LHCN-M2 (cell line): ENCODE measurements around the gene TERT. TPM values are rescaled to one million over a fixed set of nuclear protein-coding genes. Genes with fewer than 3 reads are reported as not detected.
"Not testable (repeated sequence)": the region's sequence is repeated elsewhere in the genome, so short reads cannot be mapped to it uniquely, and the experiment has no call there.

Experiments
- DNase-seq: peaks from one replicate; pipeline ENCODE4 v3.0.0-alpha.2; 2012; ENCODE audit warnings: low read depth
- total RNA-seq: library from RNA; depleted of rRNA; stranded (reverse); fragments of >200 nt; gene quantifications from 2 replicates; pipeline ENCODE4 v1.2.3, GENCODE V29; 2014

TERT gene
- total RNA-seq, 1 experiment from 2014 or later: 173 TPM

- DNase-seq: peak; percentile 38
These were observed 16.0 kb downstream of the TERT start for GRCh38 chr5:1278656-1279442.

GRCh38 chr5:1278216-1278615 lies 16.7 kb downstream of the TERT start:
- DNase-seq: no peak

DNA sequence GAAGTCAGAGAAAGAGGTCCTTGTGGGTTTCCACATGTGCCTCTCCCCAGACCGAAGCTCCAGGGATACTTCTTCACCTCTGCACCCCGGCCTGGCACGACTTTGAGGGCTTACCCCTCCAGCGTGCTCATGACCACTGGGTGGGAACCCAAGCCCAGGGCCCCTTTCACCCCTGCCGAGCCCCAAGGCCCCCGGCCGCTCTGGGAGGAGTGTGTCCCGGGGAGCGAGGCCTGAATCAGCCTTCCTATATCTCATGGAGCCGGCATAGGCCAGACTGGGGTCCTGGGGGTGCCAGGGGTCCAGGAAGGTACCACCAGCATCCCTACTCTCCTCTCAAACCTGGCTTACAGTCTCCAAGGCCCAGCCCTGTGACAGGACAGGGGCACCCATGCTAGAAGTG lies 17.1 kb downstream of the TERT start:
- no peak for DNase-seq

- DNase-seq: no peak
These were observed 17.5 kb downstream of the TERT start for GRCh38 chr5:1277331-1277730.

DNA sequence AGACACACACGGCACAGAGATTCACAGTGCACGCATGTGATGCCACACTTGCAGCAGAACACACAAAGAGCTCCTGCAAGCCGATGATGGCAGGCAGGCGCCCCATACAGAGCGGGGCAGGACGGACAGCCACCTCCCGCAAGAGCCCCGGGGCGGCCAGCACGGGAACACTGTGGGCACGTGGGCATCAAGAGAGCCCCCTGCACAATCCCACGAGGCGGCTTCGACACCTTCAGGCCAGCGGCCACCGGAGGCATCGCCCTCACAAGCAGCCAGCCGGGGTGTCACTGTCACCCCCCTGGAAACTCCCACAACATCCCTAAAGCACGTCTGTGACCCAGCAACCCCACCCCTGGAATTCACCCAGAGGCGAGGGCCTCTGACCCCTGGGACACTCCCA lies 17.9 kb downstream of the TERT start:
- no peak for DNase-seq

- DNase-seq: not testable (repeated sequence)
These were observed 19.2 kb downstream of the TERT start for GRCh38 chr5:1275397-1276391.

DNA sequence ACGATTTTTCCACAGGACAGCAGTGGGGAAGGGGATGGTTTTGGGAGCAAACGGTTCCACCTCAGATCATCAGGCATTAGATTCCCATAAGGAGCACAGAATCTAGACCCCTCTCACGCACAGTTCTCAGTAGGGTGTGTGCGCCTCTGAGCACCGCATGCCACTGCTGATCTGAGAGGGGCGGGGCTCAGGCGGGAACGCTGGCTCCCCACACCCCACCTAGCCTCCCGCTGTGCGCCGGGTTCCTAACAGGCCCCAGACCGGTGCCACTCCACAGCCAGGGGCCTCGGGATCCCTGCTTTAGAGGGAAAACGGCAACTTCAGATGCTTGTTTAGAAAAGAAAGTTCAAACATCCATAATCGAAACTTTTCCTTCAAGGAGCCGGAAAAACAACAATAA lies 20.4 kb downstream of the TERT start:
- no peak for DNase-seq

DNA sequence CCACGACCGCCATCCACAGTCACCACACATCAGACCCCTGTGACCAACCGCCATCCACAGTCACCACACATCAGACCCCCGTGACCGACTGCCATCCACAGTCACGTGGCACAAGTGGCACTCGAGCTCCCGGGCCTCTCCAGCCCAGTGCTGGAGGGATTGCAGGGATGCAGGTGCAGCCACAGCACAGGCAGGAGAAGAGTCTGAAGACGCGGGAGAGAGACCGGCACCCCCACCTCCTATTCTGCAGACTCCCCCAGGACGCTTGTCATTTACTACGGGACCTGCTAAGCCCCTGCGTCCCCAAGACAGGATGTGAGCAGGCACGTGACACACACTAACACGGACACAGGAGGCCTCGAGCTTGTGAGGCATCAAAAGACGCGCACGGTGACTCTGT lies 21.1 kb downstream of the TERT start:
- no peak for DNase-seq

- DNase-seq: peak; percentile 29
These were observed 22.7 kb downstream of the TERT start for GRCh38 chr5:1272201-1272600.

DNA sequence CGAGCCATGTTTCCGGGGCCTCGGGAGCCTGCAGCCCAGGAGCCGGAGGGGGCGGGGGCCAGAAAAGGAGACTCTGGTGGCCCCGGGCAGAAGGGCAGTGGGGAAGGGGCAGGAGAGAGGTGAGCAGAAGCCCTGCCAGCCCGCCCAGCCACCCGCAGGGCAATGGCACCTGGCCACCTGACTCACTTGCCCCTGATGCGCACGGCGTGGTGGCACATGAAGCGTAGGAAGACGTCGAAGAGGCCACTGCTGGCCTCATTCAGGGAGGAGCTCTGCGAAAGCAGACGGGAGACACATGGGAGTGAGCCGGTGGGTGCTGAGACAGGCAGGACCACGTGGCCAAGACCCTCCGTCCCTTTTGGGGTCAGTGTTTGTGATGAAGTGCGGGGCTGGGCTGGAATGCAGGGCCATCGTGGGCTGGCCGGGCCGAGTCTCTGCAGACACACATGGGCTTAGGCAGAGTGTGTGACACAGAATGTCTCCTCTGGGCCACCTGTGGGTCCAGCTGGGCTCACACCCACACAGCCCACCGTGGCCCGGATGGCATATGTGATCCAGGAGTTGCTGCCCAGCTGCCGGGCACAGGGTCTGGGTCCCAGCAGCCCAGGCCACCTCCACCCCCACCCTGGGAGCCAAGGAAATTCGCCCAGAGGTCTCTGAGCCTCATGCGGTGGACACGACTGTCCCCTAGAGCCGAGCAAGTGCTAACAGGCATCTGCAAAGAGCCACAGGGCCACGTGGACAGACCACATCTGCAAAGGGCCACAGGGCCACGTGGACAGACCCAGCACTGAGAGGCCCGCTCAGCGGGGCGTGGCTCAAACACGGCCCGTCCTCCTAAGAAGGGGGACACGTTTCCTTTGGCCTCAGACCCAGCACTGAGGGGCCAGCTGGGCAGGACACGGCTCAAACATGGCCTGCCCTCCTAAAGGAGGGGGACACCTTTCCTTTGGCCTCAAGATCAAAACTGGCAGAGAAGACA lies 23.6 kb downstream of the TERT start:
- DNase-seq: peak; percentile 23

- DNase-seq: no peak
These were observed 24.4 kb downstream of the TERT start for GRCh38 chr5:1270426-1270825.

GRCh38 chr5:1268666-1269065 lies 26.2 kb downstream of the TERT start:
- no peak for DNase-seq

GRCh38 chr5:1268056-1268455 lies 26.8 kb downstream of the TERT start:
- DNase-seq: no peak

GRCh38 chr5:1267464-1267863 lies 27.4 kb downstream of the TERT start:
- not testable (repeated sequence) for DNase-seq

DNA sequence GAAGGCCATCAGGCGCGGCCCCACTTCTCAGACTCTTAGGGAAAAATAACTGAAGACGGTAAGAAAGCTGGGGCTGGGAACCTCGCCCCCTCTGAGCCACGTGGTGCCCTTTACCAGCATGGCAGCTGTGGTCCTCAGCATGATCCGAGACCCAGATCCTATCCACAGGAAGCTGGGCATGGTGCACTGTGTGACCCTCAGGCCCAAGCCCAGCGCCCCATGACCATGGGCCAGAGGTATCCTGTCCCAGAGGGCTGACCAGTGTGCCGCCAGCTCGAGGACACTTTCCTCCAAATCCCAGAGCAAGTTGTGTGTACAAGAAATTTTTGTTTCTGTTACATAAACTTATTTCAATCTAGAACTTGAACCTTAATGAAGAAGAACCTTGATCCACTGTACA lies 28.1 kb downstream of the TERT start:
- DNase-seq: no peak

DNA sequence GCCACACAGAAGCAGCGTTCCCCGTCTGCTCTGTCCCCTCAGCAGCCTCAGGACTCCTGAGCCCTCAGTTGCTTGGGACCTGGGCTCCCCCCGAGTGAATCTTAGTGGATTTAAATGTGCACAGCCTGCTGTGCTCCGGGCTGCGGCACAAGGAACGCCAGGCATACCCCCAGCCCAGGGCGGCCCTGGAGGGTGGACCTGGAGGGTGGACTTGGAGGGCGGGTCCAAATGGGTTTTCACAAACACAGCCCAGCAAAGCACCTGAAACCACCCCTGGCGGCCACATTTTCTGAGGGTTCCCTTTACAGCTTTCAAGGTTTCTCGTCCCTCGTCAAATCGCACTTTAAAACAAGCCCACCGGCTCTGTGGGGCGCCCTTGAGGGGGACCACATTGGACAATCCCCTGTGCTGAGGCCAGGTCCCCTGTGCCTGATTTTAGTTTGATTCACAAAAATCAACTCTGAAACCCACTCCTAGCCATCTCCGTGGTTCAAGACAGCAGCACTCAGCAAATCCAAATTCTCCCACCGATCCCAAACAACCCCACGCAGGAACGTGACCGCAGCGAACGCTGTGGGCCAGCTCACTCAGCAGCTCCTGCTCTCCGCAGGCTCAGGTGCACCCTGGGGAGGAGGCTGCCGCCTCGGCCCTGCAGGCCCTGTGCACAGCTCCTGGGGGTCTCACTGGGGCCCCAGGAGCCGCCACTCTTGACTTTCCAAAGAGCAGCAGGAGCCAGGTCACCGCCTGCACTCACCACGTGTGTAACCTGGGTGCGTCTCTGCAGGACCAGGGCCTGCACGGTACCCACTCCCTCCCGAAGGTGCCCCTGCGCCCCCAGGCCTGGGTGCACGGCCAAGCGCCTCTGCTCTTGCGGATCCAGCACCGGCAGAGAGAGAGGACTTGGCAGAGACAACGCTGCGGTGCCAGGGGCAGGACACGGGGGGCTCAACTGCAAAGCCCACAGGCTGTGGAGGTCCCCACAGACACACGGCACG lies 29.1 kb downstream of the TERT start:
- DNase-seq: no peak

- no peak for DNase-seq
These were observed 29.8 kb downstream of the TERT start for GRCh38 chr5:1265026-1265425.

GRCh38 chr5:1264211-1264610 lies 30.7 kb downstream of the TERT start:
- peak; percentile 16 for DNase-seq

- DNase-seq: peak; percentile 12
These were observed 32.5 kb downstream of the TERT start for GRCh38 chr5:1262381-1262780.

- no peak for DNase-seq
These were observed 33.2 kb downstream of the TERT start for GRCh38 chr5:1261643-1262042.
